Measurements from ENCODE around the gene ATP6V0E2.

Gene ATP6V0E2

DNA sequence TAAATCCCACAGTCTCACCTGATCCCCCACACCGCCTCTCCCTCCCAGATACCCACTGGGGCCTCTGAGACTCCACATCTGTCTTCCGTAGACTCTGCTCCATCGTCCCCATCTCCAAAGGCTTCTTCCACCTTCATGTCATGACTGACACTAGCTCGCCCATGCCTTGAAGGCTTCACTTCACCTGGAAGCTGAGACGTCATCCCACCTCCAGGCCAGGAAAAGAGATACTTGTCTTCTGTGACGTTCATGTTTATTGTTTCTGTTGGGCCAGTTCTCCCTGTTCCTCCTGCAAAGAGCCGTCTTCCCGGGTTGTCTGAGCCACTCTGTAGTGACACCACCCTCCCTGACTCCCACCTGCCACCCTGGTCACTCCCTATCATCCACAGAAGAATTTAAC, 39.2 kb upstream of the ATP6V0E2 start:
- no peaks in the 10 kb centered on the region for H4K20me1 ChIP-seq (ENCODE audit: insufficient read depth, low read length)
- H3K27me3 ChIP-seq (ENCODE audit: insufficient read depth, low read length) = peaks cover 13% of the 10 kb centered on the region; the same call in 1 of the 2 replicates
- TF ChIP-seq EZH2 (IDR thresholded peaks at IDR 0.05; ENCODE audit: borderline replicate concordance, low read length) = no peak
- TF ChIP-seq, protein P1, sequence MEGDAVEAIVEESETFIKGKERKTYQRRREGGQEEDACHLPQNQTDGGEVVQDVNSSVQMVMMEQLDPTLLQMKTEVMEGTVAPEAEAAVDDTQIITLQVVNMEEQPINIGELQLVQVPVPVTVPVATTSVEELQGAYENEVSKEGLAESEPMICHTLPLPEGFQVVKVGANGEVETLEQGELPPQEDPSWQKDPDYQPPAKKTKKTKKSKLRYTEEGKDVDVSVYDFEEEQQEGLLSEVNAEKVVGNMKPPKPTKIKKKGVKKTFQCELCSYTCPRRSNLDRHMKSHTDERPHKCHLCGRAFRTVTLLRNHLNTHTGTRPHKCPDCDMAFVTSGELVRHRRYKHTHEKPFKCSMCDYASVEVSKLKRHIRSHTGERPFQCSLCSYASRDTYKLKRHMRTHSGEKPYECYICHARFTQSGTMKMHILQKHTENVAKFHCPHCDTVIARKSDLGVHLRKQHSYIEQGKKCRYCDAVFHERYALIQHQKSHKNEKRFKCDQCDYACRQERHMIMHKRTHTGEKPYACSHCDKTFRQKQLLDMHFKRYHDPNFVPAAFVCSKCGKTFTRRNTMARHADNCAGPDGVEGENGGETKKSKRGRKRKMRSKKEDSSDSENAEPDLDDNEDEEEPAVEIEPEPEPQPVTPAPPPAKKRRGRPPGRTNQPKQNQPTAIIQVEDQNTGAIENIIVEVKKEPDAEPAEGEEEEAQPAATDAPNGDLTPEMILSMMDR (IDR thresholded peaks at IDR 0.05; ENCODE audit: low read length) = no peak
- no peaks in the 10 kb centered on the region for H3K9me3 ChIP-seq (ENCODE audit: low read length)
- H3K36me3 ChIP-seq (ENCODE audit: insufficient read depth, low read length) = no peaks in the 10 kb centered on the region
- no peaks in the 10 kb centered on the region for H3K9me2 ChIP-seq (ENCODE audit: low read depth, low read length)
- no peaks in the 10 kb centered on the region for H3F3A ChIP-seq (ENCODE audit: insufficient read depth, low read length)
- H3K79me2 ChIP-seq (ENCODE audit: insufficient read depth, low read length) = no peaks in the 10 kb centered on the region
- H3K4me2 ChIP-seq (ENCODE audit: low read length) = no peak overlapping the region
- no peak overlapping the region for H3K9ac ChIP-seq (ENCODE audit: low read length)
- H2AFZ ChIP-seq (ENCODE audit: low read length) = no peak overlapping the region
- H3K27ac ChIP-seq (ENCODE audit: low read depth, low read length, poor library complexity, severe bottlenecking) = no peak overlapping the region
- H3K4me1 ChIP-seq (ENCODE audit: insufficient read depth, low read length, severe bottlenecking) = peaks cover 13% of the 10 kb centered on the region
- H3K4me3 ChIP-seq (ENCODE audit: low read depth, low read length, poor library complexity, severe bottlenecking) = no peak overlapping the region

DNA sequence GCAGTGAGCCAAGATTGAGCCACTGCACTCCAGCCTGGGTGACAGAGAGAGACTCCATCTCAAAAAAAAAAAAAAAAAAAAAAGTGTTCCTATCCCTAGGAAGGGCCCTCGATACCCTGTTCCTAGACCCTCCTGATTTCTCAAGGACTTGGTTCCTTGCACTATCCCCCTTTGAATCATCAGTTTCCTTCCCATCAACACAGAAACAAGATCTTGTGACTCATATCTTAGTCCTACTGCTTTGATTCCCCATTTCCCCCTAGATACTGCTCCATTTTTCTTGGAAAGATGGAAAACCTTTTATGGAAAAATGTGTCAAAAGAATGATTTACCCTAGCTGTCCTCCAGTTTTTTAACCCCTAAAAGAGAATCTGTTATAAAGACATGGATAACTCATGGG, 37.3 kb upstream of the ATP6V0E2 start:
- Histone ChIP-seq H3K9me3 (ENCODE audit: low read length) (no peaks in the 10 kb centered on the region), H3K79me2 (ENCODE audit: insufficient read depth, low read length) (no peaks in the 10 kb centered on the region), H3K9ac (ENCODE audit: low read length) (no peak overlapping the region), H3F3A (ENCODE audit: insufficient read depth, low read length) (no peaks in the 10 kb centered on the region), H2AFZ (ENCODE audit: low read length) (no peak overlapping the region), H3K27me3 (ENCODE audit: insufficient read depth, low read length) (peaks cover 9% of the 10 kb centered on the region; the same call in 1 of the 2 replicates), H4K20me1 (ENCODE audit: insufficient read depth, low read length) (no peaks in the 10 kb centered on the region), H3K9me2 (ENCODE audit: low read depth, low read length) (no peaks in the 10 kb centered on the region), H3K4me3 (ENCODE audit: low read depth, low read length, poor library complexity, severe bottlenecking) (no peak overlapping the region), H3K36me3 (ENCODE audit: insufficient read depth, low read length) (no peaks in the 10 kb centered on the region), H3K4me2 (ENCODE audit: low read length) (no peak overlapping the region), H3K4me1 (ENCODE audit: insufficient read depth, low read length, severe bottlenecking) (peaks cover 13% of the 10 kb centered on the region), H3K27ac (ENCODE audit: low read depth, low read length, poor library complexity, severe bottlenecking) (no peak overlapping the region)
- TF ChIP-seq EZH2 (IDR thresholded peaks at IDR 0.05; ENCODE audit: borderline replicate concordance, low read length) = no peak
- TF ChIP-seq, protein P1 (IDR thresholded peaks at IDR 0.05; ENCODE audit: low read length) = no peak

DNA sequence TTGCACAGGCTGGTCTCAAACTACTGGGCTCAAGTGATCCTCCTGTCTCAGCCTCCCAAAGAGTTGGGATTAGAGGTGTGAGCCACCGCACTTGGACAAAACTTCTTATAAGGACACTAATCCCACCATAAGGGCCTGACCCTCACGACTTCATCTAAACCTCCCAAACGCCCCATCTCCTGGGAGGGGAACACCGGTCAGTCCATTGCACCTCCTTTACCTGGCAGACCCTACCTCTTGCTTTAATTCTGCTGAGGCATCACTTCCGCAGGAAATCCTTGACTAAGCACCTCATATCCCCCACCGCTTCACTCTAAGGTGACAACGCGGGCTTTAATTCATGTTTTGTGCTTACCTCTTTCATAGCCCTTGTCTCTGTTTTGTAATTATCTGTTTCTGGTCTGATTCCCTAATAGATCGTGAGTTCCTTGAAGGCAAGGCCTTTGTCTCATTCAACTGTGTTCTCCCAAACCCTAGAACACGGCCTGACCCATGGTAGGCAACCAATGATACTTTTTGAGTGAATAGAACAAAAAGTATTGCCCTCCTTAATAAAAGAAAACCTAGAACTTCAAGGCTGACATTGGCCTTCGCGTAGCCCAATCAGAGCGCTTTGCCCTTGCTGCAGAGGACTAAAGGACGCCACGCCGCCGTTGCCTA, 36.1 kb upstream of the ATP6V0E2 start:
- Histone ChIP-seq H3K4me1 (ENCODE audit: insufficient read depth, low read length, severe bottlenecking) (peaks cover 13% of the 10 kb centered on the region), H2AFZ (ENCODE audit: low read length) (no peak overlapping the region), H3K4me2 (ENCODE audit: low read length) (peak overlapping the region; percentile 4; the same call in 1 of the 2 replicates), H3K4me3 (ENCODE audit: low read depth, low read length, poor library complexity, severe bottlenecking) (no peak overlapping the region), H3K79me2 (ENCODE audit: insufficient read depth, low read length) (no peaks in the 10 kb centered on the region), H3K9ac (ENCODE audit: low read length) (no peak overlapping the region), H3K36me3 (ENCODE audit: insufficient read depth, low read length) (no peaks in the 10 kb centered on the region), H3K27me3 (ENCODE audit: insufficient read depth, low read length) (peaks cover 5% of the 10 kb centered on the region), H3K9me2 (ENCODE audit: low read depth, low read length) (no peaks in the 10 kb centered on the region), H3K9me3 (ENCODE audit: low read length) (no peaks in the 10 kb centered on the region), H3K27ac (ENCODE audit: low read depth, low read length, poor library complexity, severe bottlenecking) (no peak overlapping the region), H4K20me1 (ENCODE audit: insufficient read depth, low read length) (no peaks in the 10 kb centered on the region), H3F3A (ENCODE audit: insufficient read depth, low read length) (no peaks in the 10 kb centered on the region)
- TF ChIP-seq, protein P1 (IDR thresholded peaks at IDR 0.05; ENCODE audit: low read length) = no peak
- TF ChIP-seq EZH2 (IDR thresholded peaks at IDR 0.05; ENCODE audit: borderline replicate concordance, low read length) = no peak

Data from OCI-LY1 (cell line).